HuH-7.5 (cell line): ENCODE measurements around the gene RNASE1.
A peak's percentile ranks its signal among the peaks of the same experiment; 100 is the strongest.
"Not testable (repeated sequence)": the region's sequence is repeated elsewhere in the genome, so short reads cannot be mapped to it uniquely, and the experiment has no call there.

Experiments used
- DNase-seq: peaks from one replicate; pipeline ENCODE4 v3.0.0; 2011; ENCODE audit warnings: low spot score

RNASE1 gene

DNA sequence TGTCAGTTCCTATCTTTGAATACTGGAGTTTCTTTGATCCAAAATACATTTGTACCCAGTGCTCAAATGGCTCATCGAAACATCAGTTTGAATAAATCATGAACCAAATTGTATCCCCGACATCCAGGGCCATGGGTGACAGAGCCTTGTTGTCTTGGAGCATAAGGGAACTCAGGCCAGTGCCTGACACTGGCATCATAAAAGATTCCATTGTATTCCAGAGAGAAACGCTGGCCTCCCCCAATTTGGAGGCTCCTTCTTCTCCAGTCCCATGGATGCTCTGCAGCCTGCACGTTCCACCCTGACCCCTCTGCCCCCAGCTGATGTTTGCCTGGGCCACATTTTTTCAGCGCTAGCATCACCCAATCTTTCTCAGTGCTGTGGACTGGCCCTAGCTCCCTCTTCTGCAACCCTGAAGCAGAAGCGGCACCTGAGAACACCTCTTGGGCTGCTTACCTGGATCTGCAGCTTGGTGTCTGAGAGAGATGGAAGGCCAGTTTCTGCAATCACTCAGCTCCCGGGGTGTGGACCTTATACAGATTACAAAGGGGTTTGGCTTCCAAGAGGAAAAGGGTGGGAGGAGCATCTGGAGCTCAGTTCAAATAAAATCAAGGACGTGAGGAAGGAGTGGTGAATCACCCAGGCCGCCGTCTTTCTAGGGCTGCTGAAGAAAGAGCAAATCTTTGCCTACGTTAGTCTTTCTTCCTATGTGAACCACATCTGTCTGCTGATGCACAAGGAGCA lies at the start of gene RNASE1:
RNASE1 (minus strand) TSS at position 504 of the 744 bp plus-strand sequence. CDS start 776 bp downstream, outside the sequence.
- DNase-seq, result no peak

DNA sequence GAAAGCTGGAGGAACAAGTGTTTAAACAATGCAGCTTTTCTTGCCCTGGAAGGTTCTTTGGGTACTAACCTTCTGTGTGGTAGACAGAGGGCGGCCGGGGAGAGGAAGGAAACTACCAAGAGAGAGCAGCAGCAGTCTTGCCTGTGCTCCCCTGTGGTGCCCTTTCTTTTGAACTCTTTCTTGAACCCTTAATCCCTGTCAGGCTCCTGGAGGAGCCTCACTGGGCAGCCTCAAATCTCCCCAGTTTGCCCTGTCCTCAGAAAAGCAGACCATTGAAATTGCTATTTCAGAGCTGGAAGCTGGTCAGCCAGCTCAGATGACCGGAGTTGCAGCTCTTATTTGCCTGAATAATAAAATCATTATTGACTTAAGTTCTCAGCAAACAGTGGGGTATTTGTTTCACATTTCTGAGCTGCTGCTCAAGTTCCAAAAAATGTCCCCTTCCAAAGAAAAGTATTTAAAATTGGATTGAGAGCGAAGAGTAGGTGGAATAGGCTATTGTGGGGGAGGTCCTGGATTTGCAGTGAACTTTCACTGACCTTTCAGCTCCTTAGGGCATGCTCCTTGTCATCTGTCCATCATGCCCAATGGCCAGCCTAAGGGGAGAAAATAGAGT lies 46.4 kb upstream of the RNASE1 start:
- DNase-seq, result no peak

DNA sequence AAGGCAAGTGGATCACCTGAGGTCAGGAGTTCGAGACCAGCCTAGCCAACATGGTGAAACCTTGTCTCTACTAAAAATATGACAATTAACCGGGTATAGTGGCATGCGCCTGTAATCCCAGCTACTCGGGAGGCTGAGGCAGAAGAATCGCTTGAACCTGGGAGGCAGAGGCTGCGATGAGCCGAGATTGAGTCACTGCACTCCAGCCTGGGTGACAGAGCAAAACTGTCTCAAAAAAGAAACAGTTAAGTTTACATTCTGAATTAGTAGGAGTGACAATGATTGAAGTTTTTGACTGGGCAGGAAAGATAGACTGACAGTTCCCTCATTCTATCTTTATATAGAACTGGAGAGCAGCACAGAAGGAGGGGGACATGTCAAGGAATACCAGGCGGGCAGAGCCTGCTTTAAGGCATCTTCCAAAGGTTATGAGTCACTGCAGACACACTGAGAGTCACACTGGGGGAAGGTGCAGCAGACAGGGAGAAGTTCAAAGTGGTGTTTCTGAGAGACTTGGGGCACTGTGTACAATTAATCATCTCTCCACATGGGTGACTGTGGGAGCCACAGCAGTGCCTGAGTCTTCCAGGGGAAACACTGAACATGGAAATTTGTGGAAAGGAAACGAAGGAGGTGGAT lies 45.8 kb upstream of the RNASE1 start:
- DNase-seq, result no peak

DNA sequence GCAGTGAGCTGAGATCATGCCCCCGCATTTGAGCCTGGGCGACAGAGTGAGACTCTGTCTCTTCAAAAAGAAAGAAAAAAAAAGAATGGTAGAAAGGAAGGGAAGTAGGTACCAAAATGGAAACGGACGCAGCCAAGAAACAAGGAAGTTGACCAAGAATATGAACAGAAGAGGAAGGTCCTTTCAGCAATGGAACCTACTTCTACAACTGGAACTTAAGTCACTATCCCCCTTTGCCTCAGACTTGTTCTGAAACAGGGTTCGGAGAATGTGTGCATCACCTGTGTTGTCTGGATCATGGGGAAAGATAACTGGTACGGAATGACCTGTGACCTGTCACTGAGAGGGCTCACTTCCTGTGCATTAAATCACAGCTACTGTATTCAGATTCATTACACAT lies 43.9 kb upstream of the RNASE1 start:
- no peak for DNase-seq

DNA sequence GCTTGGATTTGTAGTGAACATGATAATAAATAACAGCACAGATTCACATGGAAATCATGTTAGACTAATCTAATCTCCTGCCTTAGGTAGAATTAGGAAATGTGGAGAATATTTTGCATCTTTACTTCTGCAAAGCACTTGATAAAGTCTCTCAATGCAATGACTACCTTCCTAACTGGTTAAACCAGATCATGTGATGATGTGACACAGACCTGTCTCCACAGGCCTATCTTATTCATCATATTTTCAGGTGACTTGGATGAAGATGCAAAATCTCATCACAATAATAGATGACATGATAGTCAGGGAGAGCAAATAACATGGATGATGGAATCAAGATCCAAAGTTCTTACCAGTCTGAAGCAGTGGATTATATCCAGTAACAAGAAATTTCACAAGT lies 38.5 kb upstream of the RNASE1 start:
- no peak for DNase-seq

DNA sequence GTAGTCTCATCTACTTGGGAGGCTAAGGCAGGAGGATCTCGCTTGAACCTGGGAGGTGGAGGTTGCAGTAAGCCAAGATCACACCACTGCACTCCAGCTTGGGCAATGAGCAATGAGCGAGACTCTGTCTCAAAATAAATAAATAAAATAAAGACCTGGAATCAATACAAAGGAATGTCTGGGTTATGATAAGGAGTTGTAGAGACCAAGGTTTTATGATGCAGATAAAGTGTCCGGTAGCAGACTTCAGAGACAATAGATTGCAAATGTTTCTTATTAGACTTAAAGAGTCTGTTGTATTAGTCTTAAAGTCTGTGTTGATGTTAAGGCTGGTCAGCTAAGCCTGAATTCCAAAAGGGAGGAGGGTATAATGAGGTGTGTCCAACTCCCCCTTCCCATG lies 35.2 kb upstream of the RNASE1 start:
- no peak for DNase-seq

DNA sequence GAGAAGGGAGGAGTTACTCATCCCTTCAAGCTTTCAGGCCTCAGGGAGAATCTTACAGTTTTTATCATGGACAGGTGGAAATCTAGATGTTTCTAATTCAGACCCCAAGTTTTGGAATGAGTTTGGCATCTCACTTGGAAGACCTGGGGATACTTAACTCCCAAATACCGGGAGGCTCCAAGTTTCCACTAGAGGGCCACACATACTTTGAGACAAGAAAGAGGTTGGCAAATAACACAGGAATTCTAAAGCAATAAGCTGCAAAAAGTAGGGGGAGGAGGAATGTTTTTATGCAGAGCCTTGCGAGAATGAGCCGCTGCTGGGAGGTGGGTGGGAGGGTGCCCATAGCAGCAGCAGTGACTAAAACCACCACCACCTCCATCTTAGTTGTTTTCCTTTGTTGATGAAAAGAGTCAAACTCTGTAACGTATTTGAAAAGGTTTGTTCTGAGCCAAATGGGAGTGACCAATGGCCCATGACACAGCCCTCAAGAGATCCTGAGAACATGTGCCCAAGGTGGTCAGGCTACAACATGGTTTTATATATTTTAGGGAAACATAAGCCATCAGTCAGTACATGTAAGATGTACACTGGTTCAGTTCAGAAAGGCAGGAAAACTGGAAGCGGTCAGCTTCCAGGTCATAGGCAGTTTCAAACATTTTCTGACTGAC lies 34.2 kb upstream of the RNASE1 start:
- peak; percentile 45 for DNase-seq

DNA sequence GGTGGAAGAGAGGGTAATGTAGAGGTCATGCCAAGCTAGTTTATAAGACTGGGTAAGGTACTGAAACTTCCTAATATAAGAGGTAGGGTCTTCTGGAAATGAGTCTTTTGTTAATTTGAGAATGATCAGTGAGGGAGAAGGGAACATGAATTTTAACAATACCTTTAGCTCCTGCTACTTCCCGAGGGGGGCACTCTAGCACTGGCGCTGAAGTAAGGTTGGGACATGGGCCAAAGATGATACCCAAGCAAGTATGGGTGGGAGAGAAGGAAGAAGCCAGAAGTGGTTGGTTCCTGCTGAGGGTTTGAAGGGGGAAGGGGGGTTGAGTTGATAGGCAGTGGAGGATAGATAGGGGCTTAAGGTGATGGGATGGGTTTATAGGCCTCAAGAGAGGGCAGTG lies 32.3 kb upstream of the RNASE1 start:
- no peak for DNase-seq

DNA sequence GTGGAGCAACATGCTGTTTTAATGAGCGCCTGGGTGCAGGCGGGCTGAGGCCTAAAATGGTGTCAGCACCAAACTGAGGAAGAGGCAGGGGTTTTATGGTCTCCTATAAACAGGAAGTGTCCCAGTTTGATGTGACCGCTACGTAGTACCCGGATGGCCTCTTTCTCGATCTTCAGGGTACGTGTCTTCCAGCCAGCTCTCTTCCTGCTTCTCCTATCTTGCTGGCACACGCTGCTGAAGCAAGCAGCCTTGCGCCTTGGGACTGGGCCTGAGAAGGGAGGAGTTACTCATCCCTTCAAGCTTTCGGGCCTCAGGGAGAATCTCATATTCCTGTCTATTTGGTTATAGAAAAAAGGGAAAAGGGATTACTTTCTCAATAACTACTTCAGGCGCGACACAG lies 28.2 kb upstream of the RNASE1 start:
- DNase-seq, result no peak

DNA sequence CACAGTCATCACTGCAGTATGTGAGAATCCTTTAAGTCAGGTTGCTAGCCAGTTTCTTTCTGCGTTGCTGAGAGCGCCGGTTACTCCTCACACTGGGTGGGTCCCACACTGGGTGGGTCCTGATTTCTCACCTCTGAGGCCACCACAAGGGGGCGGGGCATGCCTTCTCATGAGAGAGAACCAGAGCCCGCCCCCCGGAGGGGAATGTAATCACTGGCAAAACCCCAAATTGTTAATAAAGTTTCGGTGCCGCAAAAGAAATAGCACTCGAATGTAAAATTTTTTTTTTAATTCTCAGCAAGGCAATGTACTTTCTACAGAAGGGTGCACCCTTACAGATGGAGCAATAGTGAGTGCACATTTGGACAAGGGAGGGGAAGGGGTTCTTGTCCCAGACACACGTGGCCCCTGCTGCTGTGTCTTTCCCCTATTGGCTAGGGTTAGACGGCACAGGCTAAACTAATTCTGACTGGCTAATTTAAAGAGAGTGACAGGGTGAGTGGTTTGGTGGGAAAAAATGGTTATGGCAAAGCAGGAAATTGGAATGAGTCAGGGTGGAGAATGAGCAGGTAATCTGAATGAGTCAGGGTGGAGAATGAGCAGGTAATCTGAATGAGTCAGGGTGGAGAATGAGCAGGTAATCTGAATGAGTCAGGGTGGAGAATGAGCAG lies 25.5 kb upstream of the RNASE1 start:
- not testable (repeated sequence) for DNase-seq

DNA sequence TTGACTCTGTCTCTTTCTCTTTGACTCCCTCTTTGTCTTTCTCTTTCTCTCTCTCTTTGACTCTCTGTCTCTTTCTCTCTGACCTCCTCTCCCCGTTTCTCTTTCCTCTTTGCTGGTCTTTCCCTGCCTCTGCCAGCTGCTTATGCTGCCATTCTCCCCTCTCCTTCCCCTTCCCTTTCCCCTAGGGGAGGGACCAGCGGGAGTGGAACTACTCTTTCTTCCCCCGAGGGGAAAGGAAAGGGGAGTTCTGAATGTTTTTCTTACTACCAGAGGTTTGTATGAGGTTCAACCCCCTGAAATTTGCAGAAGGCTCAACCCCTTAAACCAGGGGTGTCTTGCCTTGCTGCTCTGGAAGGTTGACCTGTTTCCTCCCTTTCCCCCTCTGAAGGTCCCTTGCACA lies 24.7 kb upstream of the RNASE1 start:
- no peak for DNase-seq

DNA sequence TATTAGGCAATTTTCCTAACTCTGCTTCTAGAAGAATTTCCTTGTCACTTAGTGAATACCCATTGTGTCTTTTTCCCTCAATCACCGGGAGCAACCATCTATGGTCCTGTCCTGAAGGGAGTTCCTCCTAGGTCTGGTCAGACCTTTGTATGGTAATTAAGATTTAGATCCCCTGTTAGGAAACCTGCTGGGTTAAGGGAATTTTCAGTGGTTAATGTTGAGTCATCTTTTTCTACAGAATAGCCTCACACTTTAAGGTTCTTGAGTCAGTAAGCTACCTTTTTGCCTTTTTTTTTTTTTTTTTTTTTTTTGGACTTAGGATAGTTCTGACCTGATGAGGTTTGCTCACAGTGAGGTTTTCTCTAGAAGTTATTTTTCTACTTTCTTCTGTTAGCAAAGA lies 24.0 kb upstream of the RNASE1 start:
- not testable (repeated sequence) for DNase-seq

DNA sequence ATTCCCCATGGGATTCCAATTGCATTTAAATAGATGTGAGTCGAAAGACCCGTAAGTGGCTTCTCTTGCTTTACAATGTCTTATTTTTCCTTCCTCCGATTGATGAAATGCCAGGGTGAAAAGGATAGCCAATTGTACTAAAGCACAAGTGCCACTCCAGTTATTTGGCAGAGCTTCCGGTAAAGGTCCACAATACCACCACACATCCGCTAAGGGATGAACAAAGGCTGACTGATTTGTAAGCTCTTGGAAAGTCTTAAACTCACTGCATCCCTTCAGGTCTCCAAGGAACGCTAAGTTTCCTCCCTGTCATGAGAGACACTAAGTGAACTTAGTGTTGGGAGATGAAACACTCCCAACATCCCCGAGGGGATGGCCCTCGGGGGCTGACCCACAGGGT lies 21.2 kb upstream of the RNASE1 start:
- no peak for DNase-seq

DNA sequence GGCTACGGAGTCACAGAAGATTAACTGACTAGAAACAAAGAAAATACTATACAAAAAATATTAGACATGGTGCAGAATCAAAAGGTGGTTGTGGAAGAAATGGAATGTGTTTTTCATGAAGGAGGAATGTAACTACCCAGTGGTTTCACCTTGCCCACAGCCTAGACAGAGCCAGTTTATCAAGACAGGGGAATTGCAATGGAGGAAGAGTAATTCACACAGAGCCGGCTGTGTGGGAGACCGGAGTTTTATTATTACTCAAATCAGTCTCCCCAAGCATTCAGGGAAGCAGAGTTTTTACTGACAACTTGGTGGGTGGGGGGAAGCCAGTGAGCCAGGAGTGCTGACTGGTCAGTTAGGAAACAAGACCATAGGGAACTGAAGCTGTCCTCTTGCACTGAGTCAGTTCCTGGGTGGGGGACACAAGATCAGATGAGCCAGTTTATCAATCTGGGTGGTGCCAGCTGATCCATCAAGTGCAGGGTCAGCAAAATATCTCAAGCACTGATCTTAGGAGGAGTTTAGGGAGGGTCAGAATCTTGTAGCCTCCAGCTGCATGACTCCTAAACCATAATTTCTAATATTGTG lies 19.0 kb upstream of the RNASE1 start:
- not testable (repeated sequence) for DNase-seq

DNA sequence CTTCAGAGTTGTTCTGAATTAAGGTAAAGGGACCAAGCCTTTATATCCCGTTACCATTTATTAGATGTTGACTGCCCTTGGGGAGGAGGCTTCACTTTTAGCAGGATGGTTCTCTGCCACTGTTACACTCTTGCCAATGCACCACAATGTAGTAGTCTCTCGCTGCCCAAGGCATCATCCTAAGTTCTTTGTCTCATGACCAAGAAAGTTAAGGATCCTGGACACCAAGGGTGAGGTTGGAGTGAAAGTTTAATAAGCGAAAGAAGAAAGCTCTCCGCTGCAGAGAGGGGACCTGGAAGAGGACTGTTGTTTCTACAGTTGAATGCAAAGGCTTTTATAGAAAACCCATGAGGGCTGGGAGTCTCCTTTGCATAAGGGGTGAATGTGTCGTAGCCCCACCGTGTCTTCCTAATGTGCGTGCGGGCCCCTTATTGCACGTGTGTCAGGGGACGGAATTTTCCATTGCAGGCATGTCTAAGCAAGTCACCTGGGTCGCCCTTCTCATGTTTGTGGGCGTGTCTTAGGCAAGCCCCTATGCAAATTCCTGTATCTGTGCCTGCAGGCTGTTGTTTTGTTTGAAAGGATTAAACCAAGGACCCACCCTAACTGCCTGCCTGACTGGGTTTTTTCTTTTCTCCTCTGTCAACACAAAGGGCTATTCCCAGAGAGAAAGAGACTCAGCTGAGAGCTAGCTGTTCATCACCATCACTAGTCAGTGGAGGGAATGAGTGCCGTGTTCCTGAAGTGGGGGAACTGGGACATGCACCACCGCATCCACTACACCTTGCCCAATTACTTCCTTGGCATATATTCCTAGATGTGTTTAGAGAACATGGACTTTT lies 17.6 kb upstream of the RNASE1 start:
- no peak for DNase-seq

DNA sequence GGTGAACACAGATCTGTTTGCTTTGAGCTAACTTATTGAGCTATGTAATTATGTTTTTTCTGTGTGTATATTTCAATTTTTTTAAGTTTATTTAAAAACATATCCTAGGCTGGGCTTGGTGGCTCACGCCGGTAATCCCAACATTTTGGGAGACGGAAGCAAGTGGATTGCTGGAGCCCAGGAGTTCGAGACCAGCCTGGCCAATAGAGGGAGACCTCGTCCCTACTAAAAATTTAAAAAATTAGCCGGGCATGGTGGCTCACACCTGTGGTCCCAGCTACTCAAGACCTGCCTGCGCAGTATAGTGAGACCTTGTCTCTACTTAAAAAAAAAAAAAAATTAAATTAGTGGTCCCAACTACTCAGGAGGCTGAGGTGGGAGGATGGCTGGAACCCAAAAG lies 16.2 kb upstream of the RNASE1 start:
- DNase-seq, result no peak

DNA sequence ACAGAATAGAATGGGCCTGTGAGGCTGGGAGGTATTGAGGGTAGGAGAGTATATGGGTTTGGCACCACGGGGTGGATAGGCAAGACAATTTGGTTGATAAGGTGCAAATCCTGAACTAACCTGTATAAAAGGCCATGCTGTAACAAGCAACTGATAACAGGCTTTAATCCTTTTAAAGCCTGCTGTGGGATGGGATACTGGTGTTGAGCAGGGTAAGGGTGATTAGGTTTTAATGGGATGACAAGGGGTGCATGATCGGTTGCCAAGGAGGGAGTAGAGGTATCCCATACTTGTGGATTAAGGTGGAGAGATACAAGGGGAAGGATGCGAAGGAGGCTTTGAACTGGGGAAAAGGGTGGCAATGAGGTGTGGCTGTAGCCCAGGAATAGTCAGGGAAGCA lies 13.3 kb upstream of the RNASE1 start:
- not testable (repeated sequence) for DNase-seq

DNA sequence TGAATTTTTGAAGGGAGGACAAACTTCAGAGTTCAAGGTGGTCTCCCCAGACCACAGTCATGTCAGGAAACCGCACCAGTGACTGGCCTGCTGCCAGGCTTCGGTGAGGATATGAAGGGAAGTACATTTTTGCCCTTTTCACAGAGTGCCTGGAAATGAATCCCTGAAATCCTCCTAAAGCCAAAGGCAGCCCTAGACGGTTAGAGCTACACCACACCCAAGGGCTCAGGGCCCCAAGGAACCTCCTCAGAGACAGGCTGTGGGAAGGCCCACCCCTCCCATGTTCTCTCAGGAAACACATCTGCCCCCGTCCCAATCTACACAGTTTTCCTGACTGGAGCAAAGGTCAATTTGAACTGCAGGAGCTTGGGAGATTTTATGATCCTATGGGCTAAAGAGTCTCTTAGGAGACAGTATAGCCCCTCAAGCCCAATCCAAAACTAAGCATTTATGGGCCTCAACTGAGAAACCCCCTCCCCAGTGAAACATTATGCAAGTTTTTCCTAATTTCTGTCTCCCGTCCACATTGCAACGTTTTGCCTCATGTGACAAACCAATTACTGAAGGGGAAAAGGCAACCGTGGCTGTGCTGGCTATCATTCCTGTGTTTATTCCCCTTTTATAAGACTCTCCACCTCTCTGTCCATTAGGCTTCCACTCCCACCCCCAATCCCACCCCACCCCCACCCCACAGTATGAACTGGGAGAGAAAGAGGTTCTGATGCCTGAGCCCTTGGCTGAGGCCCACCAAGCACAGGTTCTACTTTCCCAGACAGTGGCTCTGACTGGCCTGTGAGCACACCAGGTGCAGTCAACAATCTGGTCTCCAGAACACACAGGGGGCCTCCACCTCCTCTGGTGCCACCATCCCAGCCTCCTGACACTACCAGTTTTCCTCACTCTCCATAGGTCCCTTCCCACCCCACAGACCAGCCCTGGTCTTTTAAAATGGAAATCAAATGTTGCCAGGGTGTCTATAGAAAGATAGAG lies 9.6 kb upstream of the RNASE1 start:
- no peak for DNase-seq

DNA sequence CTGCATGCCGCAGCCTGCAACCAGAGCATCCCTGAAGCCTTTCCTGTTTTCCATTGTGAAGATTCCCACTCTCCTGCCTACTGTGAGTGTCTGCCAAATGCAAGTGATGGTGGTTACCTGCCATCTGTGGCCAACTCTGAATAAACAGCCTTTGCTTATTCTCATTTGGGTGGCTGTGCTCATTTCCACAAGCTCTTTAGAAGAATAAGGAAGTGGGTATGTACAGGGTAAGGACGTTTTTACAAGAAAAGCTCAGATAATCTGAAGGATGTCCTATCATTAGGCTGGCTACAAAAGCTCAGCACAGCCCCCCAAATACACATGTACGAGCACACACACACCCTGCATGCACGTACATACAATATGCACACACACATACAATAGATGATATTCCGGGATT lies 7.3 kb upstream of the RNASE1 start:
- no peak for DNase-seq

DNA sequence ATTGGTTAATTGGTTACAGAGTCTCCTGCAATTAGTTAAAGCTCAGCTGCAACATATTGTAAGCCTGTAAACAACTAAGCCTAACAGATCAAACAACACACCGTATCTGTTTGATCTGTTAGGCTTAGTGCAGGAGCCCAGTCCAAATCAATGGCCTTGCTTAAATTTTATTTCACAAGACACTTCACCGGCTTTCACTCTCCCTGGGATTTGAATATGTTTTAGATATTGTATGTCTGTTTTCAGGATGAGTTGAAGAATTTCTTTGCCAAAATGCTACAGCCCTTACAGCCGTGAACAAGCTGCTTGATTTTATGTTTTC lies 5.5 kb upstream of the RNASE1 start:
- no peak for DNase-seq
